ENCODE measurements around the gene GAA. TPM values are rescaled to one million over a fixed set of nuclear protein-coding genes. Genes with fewer than 3 reads are reported as not detected.
"Not testable (repeated sequence)": the region's sequence is repeated elsewhere in the genome, so short reads cannot be mapped to it uniquely, and the experiment has no call there.

Gene GAA
- total and polyA plus RNA-seq, 12 donors = 5.6 to 170 (median 90.5) TPM

DNA sequence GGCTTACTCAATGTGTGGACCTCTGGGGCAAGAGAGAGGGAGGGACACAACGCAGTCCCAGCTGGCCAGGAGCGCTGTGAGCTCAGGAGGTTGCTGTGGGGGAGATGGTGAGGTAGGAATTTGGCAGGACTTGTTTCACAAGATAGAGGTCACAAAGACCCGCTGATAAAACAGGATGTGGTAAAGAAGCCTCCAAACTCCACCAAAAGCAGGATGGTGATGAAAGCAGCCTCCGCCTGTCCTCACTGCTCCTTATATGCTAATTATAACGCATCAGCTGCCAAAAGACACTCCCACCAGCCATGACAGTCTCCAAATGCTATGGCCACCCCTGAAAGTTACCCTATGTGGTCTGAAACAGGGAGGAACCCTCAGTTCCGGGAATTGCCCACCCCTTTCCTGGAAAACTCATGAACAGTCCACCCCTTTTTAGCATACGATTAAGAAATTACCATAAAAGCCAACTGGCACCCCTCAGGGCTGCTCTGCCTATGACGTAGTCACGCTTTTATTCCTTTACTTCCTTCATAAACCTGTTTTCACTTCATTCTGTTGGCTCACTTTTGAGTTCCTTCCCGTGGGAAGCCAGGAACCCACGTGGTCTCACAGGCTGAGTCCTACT is 50.8 kb downstream of the GAA start:
- DNase-seq = no peak
- Histone ChIP-seq H3K27me3 (no peaks in the 10 kb centered on the region), H3K27ac (no peak overlapping the region), H3K9me3 (replicated peaks in 1 of 3) (no peaks in the 10 kb centered on the region), H3K36me3 (replicated peaks in 1 of 2) (no peaks in the 10 kb centered on the region), H3K4me3 (no peak overlapping the region), H3K4me1 (replicated peaks in 1 of 2) (peaks cover 5 to 7% of the 10 kb centered on the region in 2 donors)
- TF ChIP-seq CTCF (IDR thresholded peaks at IDR 0.05) (no peak), POLR2A (IDR thresholded peaks at IDR 0.05) (no peak)
- intact Hi-C loops (cut with DNase I) = loop anchor here in 1 of 2 donors (5.0 kb wide), 1 partner anchor 65 kb away; no protein-coding TSS in a partner anchor
- WGBS, 4 donors = 76 to 82% (median 78%) methylated on average over 11 of the region's 11 CpGs

GRCh38 chr17:80153004-80153403 is 51.6 kb downstream of the GAA start:
- H3K27ac ChIP-seq = no peak overlapping the region
- 76 to 93% (median 88%) methylated on average over 3 of the region's 3 CpGs for WGBS, 4 donors
- H3K27me3 ChIP-seq = no peaks in the 10 kb centered on the region
- H3K4me1 ChIP-seq (replicated peaks in 1 of 2) = peaks cover 3 to 5% of the 10 kb centered on the region in 2 donors
- no peaks in the 10 kb centered on the region for H3K9me3 ChIP-seq (replicated peaks in 1 of 3)
- intact Hi-C loops (cut with DNase I) = loop anchor here in 1 of 2 donors (5.0 kb wide), 1 partner anchor 64 kb away; no protein-coding TSS in a partner anchor
- TF ChIP-seq CTCF (IDR thresholded peaks at IDR 0.05) (no peak), POLR2A (IDR thresholded peaks at IDR 0.05) (no peak)
- no peak overlapping the region for H3K4me3 ChIP-seq
- no peak for DNase-seq
- no peaks in the 10 kb centered on the region for H3K36me3 ChIP-seq (replicated peaks in 1 of 2)

GRCh38 chr17:80154166-80154565 is 52.8 kb downstream of the GAA start:
- Histone ChIP-seq H3K9me3 (replicated peaks in 1 of 3) (no peaks in the 10 kb centered on the region), H3K36me3 (replicated peaks in 1 of 2) (no peaks in the 10 kb centered on the region), H3K4me3 (no peak overlapping the region), H3K4me1 (replicated peaks in 1 of 2) (no peaks in the 10 kb centered on the region), H3K27ac (no peak overlapping the region), H3K27me3 (no peaks in the 10 kb centered on the region)
- no peak for DNase-seq
- intact Hi-C loops (cut with DNase I) = loop anchor here in 1 of 2 donors (5.0 kb wide), 1 partner anchor 63 kb away; no protein-coding TSS in a partner anchor
- TF ChIP-seq POLR2A (IDR thresholded peaks at IDR 0.05) (no peak), CTCF (IDR thresholded peaks at IDR 0.05) (no peak)
- 78 to 83% (median 79%) methylated on average over 4 to 5 of the region's 5 CpGs for WGBS, 4 donors

- DNase-seq; H3K27me3 ChIP-seq; H3K9me3 ChIP-seq (replicated peaks in 1 of 3); H3K4me3 ChIP-seq; H3K27ac ChIP-seq; H3K4me1 ChIP-seq (replicated peaks in 1 of 2); H3K36me3 ChIP-seq (replicated peaks in 1 of 2); intact Hi-C loops (cut with DNase I): not testable (repeated sequence)
- 54 to 60% (median 59%) methylated on average over 2 of the region's 2 CpGs for WGBS, 4 donors
Measured at GRCh38 chr17:80155600-80155999, 54.2 kb downstream of the GAA start.

- Histone ChIP-seq H3K27me3 (no peaks in the 10 kb centered on the region), H3K27ac (no peak overlapping the region), H3K4me3 (no peak overlapping the region), H3K4me1 (replicated peaks in 1 of 2) (peaks cover 0 to 7% of the 10 kb centered on the region in 2 donors), H3K36me3 (replicated peaks in 1 of 2) (no peaks in the 10 kb centered on the region), H3K9me3 (replicated peaks in 1 of 3) (no peaks in the 10 kb centered on the region)
- DNase-seq = no peak
- intact Hi-C loops (cut with DNase I) = no loop called here
- 71 to 87% (median 76%) methylated on average over 2 of the region's 2 CpGs for WGBS, 4 donors
- TF ChIP-seq CTCF (IDR thresholded peaks at IDR 0.05) (no peak), POLR2A (IDR thresholded peaks at IDR 0.05) (no peak)
Measured at GRCh38 chr17:80158846-80159245, 57.5 kb downstream of the GAA start.
